ENCODE measurements around the gene MEGF11.
A peak's percentile ranks its signal among the peaks of the same experiment; 100 is the strongest.
"Not testable (repeated sequence)": the region's sequence is repeated elsewhere in the genome, so short reads cannot be mapped to it uniquely, and the experiment has no call there.

Gene MEGF11

DNA sequence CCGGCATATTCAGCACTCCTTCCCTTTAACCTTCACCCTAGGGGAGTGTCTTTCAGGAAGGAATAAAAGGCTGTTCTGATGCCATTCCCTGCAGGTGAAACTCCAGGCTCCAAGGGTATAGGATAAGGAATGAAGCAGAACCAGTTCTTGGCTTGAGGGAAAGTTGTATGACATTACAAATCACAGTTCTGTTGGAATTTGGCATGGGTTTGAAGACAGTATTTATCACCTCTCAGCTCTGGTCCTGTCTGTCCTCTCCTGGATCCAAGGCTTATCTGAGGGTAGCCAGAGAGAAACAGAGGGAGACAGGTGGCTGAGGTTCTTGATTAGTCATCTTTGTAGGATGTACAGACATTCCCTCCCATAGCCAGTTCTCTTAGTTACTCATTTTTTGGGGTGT is 347.2 kb downstream of the MEGF11 start:
- DNase-seq, result no peak

DNA sequence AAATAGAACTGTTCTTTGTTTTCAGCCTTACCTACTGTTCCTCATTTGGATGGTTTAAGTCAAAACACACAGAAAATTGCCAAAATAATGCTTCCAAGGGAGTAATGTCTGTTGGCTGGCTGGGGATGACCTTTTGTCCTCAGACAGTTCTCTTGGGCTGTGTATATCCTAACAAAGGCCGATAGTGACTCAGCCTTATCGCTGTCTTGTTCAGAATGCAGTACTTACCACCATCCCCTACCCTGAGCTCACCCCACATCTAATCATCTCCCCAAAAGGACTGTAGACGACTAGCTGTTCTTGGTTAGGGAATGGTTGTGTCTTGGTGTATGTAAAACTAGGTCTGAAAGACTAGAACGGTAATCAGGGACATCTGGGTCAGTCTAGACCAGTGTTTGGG is 349.2 kb downstream of the MEGF11 start:
- no peak for DNase-seq

DNA sequence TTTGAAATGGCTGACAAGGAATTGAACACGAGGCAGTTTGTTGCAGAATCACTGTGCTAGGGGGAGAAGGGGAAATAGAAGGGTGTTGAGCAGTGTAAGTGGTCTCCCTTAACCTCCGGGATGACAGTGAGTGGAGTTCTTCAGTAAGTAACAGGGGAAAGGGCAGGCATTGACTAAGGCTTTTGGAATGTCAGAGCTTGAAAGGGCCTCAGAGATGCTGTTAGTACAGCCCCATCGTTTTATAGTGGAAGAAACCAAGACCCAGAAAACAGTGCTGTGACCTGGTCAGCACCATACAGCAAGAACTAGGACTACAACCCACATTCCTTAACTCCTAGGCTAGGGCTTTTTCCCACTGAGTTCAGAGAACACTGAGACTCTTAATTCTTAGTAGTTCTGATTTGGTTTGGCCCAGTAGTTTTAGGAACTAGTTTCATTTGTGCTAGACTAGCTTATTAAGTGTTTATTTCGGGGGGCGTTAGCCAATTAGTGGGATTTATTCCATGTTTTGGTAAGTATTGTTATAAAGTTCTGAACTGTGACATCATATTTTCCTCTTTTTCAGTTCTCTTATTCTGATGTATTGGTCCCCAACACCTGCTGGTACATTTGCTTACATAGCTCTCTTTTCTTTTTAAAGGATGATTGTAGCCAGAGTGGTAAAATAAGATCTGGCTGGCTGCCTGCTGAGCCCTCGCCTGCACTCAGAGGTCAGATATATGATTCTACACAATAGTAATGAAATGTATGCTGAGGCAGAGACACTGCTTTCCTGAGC is 350.1 kb downstream of the MEGF11 start:
- peak; percentile 78 for DNase-seq

DNA sequence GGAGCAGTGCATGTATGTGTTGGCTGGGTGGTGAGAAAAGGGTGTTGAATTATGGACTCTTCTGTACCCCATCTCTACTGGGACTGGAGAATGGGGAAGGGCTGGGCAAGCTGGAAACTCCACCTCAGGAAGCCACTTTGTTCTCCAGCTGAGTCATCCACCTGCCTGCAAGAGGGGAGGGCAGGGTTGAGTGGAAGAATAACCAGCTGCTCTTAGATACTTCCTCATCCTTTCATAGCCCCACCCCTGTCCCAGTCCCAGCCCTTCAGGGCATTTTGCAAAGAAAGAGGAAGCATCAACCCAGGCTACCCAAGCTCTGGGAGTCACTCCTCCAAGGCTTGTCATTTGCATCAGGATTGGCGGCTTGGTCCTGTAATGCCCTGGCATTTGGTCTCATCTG is 351.2 kb downstream of the MEGF11 start:
- peak; percentile 57 for DNase-seq

DNA sequence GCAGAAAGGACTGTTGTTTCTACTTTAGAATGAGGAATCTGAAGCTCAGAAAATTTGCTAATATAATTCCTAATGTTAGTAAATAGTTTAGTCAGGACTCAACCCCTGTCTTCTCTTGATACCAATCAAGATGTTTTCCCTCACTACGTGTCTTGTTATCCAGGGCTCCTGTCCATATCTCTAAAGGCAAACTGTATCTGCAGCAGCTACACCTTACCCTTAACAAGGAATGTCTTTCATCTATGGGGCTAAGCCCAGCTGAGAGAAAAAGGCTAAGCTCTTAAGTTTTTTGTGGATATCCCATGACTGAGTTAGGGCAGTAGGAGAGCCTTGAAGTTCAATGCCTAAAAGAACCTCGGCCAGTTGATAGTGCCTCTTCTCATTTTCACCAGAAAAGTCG is 351.7 kb downstream of the MEGF11 start:
- DNase-seq, result no peak

DNA sequence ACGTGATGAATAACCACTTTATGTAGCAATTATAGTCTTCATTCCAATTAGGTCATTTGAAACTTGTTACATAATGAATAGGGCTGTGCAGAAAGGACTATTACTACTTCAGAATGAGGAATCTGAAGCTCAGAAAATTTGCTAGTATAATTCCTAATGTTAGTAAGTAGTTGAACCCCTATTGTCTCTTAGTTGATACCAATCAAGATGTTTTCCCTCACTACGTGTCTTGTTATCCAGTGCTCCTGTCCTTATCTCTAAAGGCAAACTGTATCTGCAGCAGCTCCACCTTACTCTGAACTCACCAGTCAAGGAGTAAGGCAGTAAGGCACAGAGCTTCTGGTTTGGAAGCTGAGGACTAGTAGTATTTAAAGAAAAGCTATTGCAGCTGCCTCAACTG is 352.2 kb downstream of the MEGF11 start:
- no peak for DNase-seq

DNA sequence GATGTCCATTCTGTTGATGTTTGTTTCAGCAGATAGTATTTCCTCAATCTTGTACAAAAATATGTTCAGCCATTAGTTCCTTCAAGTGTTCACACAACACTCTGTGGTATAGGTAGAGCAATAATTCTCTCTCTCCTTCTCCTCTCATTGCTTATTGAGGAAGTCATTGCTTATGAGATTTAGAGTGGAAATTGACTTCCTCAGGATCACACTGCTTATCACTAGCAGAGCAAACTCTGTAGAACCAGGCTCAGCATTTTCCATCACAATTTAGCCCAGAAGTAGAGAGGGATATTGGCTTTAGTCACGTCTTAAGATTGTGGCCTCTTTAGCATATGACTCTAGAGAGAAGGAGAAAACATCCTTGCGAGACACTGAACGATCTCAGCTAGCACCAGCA is 353.1 kb downstream of the MEGF11 start:
- DNase-seq, result no peak

DNA sequence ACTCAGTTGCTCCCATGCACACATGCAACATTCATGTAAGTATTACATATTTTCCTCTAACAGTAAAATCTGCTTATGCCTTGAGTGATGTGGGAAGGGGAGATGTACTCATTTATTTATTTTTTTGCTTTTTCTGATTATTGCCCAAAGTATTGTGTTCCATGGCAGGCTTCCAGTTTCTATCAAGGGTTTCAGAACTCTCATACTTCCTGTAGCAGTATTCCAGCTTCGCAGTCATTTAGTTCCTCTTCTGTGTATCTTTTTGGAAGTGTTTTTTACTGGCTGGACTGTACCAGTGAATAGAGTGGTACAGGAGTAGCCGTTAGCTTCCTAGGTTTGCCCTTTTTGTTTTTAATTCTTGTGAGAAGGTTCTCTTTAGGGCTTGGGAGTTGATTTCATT is 357.3 kb downstream of the MEGF11 start:
- no peak for DNase-seq

DNA sequence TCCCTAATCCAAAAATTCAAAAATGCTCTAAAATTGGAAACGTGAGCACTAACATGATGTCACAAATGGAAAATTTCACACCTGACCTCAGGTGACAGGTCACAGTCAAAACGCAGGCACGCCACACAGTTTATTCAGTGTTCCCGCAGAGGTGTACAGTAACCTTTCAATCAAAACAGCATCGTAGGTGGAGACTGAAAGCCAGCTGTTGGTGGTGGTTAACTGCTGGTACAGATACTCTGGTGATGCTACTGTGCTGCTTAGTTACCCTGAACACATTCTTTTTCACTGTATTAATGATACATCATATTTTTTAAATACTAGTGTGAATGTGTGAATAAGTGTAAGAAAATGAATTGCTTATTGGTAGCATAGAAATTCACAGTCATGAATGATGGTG is 360.5 kb downstream of the MEGF11 start:
- DNase-seq, result no peak

DNA sequence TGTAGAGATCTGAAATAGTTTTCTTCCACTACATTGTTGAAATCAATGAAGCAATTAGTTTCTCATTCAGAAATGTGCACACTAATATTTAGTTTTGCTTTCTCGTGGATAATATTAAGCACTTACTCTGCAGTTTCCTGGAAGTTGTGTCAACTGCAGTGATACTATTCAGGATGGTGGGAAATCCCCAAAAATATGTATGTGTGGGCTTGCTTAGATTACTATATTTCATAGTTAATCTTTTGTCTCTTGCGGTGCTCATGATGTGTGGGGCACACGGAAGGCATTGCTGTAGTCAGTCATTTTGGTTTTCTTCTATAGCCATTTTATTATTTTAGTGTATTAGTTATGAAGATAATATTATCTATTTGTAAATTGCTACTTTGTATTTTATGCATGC is 364.6 kb downstream of the MEGF11 start:
- DNase-seq, result no peak

DNA sequence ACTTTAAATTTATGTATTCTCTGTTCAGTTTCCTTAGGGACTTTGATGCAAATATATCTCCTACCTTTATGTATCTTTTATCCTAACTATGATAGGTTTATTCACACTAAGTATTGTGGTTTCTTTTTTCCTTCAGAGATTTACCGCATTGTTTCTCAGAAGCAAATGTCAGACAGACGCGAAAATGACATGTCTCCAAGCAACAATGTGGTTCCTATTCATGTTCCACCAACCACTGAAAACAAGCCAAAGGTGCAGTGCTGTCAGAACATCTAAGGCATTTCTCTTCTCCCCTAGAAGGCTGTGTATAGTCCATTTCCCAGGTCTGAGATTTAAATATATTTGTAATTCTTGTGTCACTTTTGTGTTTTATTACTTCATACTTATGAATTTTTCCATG is 366.0 kb downstream of the MEGF11 start:
- DNase-seq, result no peak

DNA sequence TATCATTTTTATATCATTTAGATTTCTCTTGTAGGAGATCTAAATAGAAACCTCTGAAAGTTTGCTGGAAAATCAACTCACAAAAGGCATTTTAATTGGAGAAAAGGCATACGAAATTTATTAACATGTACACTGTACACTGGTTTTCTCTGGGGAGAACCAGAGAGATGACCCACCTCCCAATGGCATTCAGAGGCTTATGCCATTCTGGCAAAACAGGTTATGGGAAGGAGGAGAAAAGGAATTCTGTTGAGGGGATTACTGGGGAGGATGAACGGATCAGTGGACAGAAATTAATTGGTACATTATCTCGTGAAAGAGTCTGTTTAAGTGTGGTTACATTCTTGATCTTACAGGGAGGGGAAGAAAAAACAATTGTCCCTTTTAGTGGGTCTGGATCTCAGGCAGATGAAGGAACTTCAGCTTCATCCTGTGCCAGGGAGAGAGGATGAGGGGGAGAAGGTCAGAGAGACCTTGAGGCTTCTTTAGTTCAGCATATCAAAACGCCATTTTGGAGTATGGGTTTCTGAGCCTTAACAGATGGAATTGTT is 367.8 kb downstream of the MEGF11 start:
- DNase-seq, result no peak

DNA sequence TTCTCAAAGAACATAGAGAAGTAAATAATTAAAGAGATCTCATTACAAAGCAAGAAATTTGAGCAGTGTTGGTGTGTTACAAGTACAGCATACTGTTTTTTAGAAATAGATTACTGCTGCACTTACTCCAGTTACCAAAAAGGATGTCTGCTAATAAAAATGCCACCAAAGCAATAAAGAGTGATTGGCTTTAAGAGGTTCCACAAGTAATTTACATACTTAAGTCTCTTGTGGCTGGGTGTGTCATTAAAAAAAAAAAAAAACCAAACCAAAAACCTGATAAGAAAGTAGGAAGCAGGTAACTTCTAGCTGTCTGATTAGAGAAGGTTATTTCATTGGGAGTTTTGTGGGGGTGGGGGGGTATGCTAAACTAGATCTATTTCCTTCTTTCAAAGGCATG is 369.0 kb downstream of the MEGF11 start:
- no peak for DNase-seq

DNA sequence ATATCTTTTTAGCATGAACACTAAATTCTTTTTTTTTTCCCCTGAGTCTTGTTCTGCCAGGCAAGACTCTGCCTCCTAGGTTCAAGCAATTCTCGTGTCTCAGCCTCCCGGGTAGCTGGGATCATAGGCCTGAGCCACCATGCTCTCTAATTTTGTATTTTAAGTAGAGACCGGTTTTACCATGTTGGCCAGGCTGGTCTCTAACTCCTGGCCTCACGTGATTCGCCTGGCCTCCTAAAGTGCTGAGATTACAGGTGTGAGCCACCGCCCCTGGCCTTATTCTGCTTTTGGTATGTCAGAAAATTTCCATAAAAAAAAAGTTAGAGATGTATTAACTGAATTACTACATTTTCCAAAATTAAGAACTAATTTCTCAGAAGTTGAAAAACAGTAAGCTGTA is 370.0 kb downstream of the MEGF11 start:
- no peak for DNase-seq

DNA sequence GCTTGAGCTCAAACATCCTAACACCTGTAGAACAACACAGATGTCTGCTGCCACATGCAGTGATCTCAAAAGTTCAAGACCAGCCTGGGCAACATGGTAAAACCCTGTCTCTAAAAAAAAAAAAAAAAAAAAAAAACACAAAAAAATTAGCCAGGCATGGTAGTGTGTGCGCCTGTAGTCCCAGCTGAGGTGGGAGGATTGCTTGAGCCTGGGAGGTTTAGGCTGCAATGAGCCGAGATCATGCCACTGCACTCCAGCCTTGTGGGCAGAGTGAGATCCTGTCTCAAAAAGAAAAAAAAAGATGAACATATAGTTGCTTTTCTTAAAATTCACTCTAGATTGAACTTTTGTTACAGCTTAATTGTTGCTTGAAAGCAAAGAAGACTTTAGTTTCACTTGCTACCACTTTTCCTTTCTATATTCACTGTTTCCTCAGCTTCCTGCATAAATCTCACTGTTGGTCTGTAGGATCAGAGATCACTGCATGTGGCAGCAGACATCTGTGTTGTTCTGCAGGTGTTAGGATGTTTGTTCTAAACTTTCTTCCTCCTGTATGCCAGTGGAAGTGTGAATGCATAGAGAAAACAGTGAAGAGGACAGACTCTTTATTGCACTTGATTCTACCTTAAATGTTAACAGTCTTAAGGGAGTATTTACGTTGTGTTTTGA is 371.6 kb downstream of the MEGF11 start:
- DNase-seq, result no peak

DNA sequence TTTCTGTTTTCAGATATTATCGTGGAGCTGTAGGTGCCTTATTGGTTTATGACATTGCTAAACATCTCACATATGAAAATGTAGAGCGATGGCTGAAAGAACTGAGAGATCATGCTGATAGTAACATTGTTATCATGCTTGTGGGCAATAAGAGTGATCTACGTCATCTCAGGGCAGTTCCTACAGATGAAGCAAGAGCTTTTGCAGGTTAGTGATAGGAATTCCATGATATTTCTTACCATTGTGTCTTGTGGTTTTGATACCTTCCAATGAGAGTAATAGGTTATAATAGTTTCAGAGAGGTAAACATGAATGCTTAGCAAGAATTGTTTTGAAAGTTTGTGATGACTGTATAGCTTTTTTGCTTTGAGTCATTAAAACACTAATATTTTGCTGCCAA is 375.8 kb downstream of the MEGF11 start:
- no peak for DNase-seq

DNA sequence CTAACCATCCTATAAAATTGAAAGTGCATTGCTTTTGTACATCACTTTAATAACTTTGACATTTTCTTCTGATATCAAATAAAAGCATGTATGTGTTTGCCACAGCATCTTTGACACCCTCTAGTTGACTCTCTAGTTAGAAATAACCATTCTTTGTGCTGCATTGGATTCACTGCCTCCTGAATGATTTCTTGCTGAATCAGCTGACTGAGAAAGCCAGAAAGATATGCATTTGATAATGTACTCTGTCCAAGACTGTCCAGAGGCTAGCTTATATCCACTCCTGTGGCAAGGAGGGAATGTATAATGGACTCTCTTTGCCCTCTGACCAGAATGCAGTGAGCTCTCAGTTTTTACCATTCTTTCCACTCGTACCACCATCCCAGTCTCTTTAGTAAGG is 378.1 kb downstream of the MEGF11 start:
- DNase-seq, result no peak

DNA sequence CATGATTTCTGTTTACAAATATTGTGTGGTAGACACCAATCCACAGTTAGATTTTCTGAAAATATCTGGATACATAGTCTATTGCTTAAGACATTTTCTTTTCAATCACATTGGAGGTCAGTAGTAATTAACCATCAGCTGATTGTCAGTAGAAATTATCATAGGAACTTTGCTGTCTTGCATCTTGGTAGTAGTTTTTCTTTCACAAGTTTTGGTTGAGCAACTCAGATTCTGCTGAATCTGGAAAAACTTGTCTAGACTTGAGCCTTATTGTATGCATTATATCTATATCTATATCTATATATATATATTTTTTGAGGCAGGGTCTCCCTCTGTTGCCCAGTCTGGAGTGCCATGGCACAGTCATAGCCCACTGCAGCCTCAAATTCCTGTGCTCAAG is 380.3 kb downstream of the MEGF11 start:
- no peak for DNase-seq

DNA sequence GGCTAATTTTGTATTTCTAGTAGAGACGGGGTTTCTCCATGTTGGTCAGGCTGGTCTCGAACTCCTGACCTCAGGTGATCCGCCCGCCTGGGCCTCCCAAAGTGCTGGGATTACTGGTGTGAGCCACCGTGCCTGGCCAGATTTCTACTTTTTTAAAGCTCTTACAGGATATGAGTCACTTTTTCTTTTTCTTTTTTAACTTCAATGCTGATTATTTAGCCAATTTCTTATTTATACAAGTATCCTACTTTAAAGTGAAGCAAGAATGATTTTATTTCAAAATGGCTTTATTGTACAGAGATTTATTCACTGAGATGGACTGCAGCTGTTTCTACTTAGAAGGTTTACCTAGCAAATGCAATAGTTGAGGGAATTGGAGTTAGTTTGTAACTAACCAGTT is 381.0 kb downstream of the MEGF11 start:
- peak; percentile 18 for DNase-seq

DNA sequence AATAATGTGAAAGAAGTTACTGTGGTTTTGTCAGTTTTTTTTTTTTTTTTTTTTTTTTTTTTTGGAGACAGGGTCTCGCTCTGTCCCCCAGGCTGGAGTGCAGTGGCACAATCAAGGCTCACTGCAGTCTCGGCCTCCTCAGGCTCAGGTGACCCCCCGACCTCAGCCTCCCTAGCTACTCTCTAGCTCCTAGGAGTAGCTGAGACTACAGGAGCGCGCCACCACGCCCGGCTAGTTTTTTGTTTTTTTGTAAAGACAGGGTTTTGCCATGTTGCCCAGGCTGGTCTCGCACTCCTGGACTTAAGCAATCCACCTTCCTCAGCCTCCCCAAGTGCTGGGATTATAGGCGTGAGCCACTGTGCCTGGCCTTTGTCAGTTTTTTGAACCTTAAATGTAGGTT is 381.7 kb downstream of the MEGF11 start:
- not testable (repeated sequence) for DNase-seq

DNA sequence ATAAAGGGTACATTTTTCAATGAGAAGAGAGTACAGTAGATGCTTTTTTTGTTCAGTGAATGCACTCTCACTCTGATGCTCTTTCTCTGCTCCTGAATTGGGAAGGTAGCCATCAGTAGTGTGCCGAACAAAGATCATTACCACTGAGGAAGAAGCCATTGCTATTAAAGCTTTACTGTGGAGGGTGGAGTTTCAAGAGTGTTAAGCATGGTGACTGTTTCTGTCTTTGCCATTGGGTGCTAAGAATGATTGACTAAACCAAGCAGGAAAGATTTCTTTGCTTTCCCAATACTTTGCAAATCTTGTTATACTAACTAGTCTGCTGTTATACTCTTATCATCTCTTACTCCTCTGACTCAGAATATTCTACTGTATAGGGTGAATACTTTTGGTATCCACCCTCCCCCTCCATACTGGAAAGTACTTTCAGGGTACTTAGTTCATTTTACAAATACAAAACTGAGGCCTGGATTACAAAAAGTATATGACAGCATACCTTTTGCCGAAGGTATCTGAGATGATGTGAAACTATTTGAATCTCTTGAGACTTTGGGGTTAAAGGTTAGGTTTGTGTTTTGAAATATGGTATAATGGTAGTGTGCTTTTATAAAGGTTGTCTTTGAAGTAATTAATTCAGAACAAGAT is 382.5 kb downstream of the MEGF11 start:
- DNase-seq, result peak; percentile 53

DNA sequence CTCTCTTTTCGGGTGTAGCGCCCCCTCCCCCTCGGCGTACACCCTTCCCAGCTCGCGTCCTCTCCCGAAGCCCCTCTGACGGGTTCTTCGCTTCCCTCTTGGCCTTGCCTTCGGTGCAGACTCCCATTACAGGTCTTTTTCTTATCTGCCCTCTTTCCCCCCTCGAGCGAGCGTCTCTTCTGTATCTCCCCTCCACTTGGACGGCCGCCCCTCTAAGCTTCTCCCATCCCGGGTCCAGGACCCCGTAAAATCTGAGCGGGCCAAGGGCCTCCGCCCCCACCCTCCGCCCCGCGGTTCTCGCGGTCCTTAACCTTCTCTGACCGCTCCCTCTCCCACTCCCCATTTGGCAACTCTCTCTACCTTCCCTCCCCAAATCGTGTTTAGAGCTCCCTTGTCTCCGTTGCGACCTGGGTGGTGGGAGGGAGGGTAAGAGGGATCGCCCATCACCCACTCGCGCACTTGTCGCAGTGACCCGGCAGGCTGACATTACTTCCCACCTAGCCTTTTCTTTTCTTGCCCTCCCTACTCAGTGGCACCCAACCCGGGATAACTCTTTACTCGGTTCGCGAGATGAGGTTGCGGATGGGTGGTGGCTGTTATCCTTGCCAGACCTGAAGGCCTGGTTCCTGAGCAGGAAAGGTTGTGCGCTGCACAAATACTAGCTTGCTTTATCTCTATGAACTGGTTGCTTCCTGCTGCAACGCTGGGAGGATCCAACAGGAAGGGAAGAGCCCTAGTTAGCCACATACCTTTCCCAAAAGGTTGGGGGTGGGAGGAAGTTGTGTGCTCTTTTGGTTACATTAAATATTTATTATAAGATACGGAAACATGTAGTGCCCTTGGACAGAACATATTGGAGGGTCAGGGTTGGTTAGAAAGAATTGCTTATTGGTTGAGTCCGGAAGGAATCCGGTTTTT is 383.3 kb downstream of the MEGF11 start:
- DNase-seq, result peak; percentile 54
